GM08714 (cell line): ENCODE data around the gene MTA1.

Experiments used
- H3K4me3 ChIP-seq: fragments of 200-500 bp; sonication (Bioruptor generic); 2 replicates; pipeline ENCODE4 v1.5.1; 2014; ENCODE audit warnings: mild to moderate bottlenecking, low read length, inconsistent platforms
- ZNF274 ChIP-seq: IDR thresholded peaks from 2 replicates; pipeline ENCODE4 v1.6.1; 2012; ENCODE audit warnings: mild to moderate bottlenecking, low read depth, low read length

MTA1 gene

DNA sequence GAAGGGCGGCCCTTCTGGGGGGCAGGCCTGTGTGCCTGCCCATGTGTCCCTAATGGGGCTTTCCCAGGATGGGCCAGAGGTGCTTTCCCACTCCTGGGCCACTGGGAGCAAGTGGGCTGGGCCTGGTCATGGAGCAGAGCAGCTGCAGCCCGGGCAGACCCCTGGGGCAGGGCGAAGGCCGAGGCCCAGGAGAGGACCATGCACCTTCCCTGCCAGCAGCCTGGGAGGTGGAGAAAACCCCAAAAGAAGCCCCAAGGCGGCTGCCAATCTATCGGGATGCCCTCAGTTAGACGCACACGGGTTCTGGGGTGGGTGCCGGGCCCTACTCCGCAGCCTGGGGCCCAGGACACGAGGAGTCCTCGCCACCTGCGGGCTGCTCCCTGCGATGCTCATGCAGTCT, 38.9 kb downstream of the MTA1 start:
- TF ChIP-seq ZNF274 = no peak

DNA sequence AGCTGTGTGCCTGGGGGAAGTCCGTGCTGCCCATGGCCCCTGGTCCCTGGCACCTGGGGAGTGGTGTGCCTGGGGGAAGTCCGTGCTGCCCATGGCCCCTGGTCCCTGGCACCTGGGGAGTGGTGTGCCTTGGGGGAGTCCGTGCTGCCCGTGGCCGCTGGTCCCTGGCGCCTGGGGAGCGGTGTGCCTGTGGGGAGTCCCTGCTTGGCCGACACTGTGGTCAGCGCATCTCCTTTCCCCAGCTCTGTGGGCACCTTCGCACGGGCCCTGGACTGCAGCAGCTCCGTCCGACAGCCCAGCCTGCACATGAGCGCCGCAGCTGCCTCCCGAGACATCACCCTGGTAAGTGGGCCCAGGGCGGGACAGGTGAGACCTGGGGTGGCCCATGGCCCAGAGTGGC, 40.5 kb downstream of the MTA1 start:
- no peak for TF ChIP-seq ZNF274
- no peak overlapping the region for H3K4me3 ChIP-seq

More for the DNA sequence above, 38.9 kb downstream of the MTA1 start:
- H3K4me3 ChIP-seq = no peak overlapping the region

- no peak for TF ChIP-seq ZNF274
- H3K4me3 ChIP-seq = no peak overlapping the region
Measured at GRCh38 chr14:105460616-105461015, 41.0 kb downstream of the MTA1 start.

DNA sequence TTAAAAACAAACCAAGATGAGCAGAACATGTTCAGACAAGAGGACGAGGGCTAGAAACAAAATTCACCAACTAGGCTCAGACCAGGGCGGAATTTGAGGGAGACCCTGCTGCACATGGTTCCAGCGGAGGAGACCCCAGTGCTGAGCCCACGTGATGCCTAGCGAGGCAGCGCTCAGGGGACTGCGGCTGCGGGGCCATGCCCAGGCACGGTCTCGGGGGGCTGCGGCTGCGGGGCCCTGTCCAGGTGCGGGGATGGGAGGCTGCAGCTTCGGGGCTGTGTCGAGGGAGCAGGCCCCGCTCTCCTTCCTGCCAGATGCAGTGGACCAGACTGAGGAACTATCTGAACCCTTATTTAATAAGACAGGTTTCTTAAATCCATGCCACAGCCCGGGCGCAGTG, 42.3 kb downstream of the MTA1 start:
- TF ChIP-seq ZNF274 = no peak

DNA sequence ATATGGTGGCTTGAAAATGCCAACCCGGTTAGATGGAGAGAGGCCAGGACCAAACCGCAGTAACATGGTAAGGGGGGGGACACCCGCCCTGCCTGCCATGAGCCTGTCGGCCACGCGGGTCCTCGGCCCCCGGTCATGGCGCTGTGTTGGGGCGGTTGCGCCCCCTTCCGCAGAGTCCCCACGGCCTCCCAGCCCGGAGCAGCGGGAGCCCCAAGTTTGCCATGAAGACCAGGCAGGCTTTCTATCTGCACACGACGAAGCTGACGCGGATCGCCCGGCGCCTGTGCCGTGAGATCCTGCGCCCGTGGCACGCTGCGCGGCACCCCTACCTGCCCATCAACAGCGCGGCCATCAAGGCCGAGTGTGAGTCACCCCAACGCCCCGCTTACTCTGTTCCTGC, 44.9 kb downstream of the MTA1 start:
- TF ChIP-seq ZNF274 = no peak
- no peak overlapping the region for H3K4me3 ChIP-seq

More for the DNA sequence above, 42.3 kb downstream of the MTA1 start:
- no peak overlapping the region for H3K4me3 ChIP-seq

DNA sequence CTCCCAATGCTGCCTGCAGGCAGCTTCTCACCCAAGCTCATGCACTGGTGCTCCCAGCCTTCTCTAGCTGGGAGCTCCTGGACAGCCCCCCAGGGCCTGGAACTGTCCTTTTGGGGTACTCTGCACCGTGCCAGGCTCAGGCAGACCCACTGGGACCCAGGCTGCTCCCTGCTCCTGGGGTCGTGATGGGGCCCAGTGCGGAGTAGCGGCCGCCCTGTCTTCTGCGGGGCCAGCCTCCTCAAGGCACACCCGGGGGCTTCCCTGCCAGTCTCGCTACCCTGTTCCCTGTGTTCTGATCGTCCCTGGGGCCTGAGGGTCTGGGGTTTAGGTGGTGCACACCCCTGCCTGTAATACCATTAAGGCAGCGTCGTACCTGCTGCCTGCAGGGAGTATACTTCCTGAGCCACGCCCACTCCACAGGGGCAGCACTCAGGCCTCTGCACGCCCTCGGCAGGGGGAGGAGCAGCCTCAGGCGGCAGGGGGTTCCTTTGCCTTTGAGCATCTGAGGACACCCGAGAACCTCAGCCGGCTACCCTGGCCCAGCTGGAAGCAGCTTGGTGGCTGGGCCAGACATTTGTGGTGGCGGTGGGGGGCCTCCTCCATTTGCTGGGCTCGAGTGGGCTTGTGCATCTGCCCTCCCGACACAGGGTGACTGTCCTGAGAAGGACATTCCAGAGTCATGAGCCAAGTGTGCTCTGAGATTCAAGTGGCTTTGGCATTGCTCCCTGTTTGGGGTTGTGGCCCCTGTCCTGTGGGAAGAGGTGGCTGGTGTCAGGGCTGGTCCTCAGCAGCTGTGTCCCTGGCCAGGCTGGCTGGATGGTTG, 45.8 kb downstream of the MTA1 start:
- no peak for TF ChIP-seq ZNF274
- H3K4me3 ChIP-seq = no peak overlapping the region

GRCh38 chr14:105466531-105467248, 47.1 kb downstream of the MTA1 start:
- no peak for TF ChIP-seq ZNF274

GRCh38 chr14:105467249-105467941, 47.8 kb downstream of the MTA1 start:
- TF ChIP-seq ZNF274 = no peak
- H3K4me3 ChIP-seq = no peak overlapping the region

More at GRCh38 chr14:105466531-105467248, 47.1 kb downstream of the MTA1 start:
- H3K4me3 ChIP-seq = no peak overlapping the region

GRCh38 chr14:105467942-105468471, 48.4 kb downstream of the MTA1 start:
- TF ChIP-seq ZNF274 = no peak
- no peak overlapping the region for H3K4me3 ChIP-seq

- TF ChIP-seq ZNF274 = no peak
- no peak overlapping the region for H3K4me3 ChIP-seq
Measured at GRCh38 chr14:105468621-105469241, 49.1 kb downstream of the MTA1 start.

DNA sequence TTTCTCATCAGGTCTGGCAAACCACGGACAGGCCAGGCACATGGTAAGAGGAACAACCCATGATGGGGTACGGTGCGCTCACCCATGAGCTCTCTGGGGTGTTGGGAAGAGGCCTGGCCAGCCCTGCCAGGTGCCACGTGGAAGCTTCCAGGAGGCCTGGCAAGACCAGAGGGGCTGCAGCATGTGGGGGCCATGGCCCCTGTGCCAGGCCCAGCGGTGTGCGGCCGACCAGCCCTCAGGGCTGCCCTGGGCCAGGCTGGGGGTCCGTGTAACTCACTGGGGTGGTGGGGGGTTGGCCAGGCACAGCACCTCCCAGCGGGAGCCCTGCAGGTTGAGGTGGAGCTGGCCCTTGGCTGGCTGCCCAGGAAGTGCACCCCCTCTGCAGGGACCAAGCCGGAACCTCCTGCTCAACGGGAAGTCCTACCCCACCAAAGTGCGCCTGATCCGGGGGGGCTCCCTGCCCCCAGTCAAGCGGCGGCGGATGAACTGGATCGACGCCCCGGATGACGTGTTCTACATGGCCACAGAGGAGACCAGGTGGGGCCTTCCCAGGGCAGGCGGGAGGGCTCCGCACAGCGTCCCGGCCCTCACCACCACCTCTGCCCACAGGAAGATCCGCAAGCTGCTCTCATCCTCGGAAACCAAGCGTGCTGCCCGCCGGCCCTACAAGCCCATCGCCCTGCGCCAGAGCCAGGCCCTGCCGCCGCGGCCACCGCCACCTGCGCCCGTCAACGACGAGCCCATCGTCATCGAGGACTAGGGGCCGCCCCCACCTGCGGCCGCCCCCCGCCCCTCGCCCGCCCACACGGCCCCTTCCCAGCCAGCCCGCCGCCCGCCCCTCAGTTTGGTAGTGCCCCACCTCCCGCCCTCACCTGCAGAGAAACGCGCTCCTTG, 50.1 kb downstream of the MTA1 start:
- H3K4me3 ChIP-seq = no peak overlapping the region
- no peak for TF ChIP-seq ZNF274

DNA sequence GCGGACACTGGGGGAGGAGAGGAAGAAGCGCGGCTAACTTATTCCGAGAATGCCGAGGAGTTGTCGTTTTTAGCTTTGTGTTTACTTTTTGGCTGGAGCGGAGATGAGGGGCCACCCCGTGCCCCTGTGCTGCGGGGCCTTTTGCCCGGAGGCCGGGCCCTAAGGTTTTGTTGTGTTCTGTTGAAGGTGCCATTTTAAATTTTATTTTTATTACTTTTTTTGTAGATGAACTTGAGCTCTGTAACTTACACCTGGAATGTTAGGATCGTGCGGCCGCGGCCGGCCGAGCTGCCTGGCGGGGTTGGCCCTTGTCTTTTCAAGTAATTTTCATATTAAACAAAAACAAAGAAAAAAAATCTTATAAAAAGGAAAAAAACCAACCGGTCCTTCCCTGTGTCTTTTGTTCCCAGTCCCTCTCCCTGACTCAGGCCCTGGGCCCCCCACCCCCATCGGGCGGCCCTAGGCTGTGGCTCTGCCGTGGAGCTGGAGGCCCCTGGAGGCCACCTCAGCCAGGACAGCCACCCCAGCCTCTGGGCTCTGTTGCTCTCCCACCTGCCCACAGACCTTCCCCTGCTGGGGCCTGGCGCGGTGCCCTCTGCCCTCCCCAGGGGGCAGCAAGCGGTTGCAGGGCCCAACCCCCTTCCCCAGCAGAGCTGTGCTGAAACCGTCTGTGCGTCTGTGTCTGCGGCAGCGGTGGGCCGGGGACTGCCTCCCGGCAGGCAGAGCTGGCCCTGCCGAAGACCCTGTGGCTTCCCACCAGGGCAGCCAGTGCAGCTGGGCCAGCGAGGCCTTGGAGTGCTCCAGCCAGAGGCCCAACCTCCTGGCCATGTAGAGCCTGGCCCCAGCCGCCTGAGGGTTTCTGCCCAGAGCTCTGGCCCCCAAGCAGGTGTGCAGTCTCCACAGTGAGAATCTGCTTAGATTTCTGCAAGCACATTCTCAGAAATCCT, 51.0 kb downstream of the MTA1 start:
- H3K4me3 ChIP-seq = no peak overlapping the region
- TF ChIP-seq ZNF274 = no peak
